Endothelial cell (in vitro differentiated cells): ENCODE measurements around the gene GRM8. TPM values are rescaled to one million over a fixed set of nuclear protein-coding genes. Genes with fewer than 3 reads are reported as not detected.

Source experiments
- DNase-seq: peaks from one replicate; pipeline ENCODE4 v3.0.0; 2021; ENCODE audit warnings: low spot score
- H3K27ac Mint-ChIP-seq: one replicate; pipeline ENCODE4 v1.8.0; 2021; ENCODE audit warnings: mixed read lengths, inconsistent platforms; ENCODE audit not compliant: unreplicated experiment
- H3K27me3 Mint-ChIP-seq: one replicate; pipeline ENCODE4 v1.8.0; 2021; ENCODE audit warnings: mild to moderate bottlenecking, moderate library complexity, mixed read lengths, inconsistent platforms; ENCODE audit not compliant: unreplicated experiment
- H3K36me3 Mint-ChIP-seq: one replicate; pipeline ENCODE4 v1.8.0; 2021; ENCODE audit warnings: mild to moderate bottlenecking, low read depth, mixed read lengths, inconsistent platforms; ENCODE audit not compliant: unreplicated experiment
- H3K4me1 Mint-ChIP-seq: one replicate; pipeline ENCODE4 v1.8.0; 2021; ENCODE audit warnings: mild to moderate bottlenecking, mixed read lengths, inconsistent platforms; ENCODE audit not compliant: unreplicated experiment
- H3K4me3 Mint-ChIP-seq: one replicate; pipeline ENCODE4 v1.8.0; 2021; ENCODE audit warnings: mild to moderate bottlenecking, mixed read lengths, inconsistent platforms; ENCODE audit not compliant: unreplicated experiment
- H3K9me3 Mint-ChIP-seq: one replicate; pipeline ENCODE4 v1.8.0; 2021; ENCODE audit warnings: mixed read lengths, inconsistent platforms; ENCODE audit not compliant: unreplicated experiment
- CTCF ChIP-seq: fragments of 200-600 bp; sonication (generic); IDR thresholded peaks from one replicate; pipeline ENCODE4 v1.5.0; 2021; ENCODE audit warnings: antibody characterized with exemption; ENCODE audit not compliant: unreplicated experiment
- total RNA-seq: library from RNA; stranded (reverse); fragmentation: NEBNext Ultra II Directional; extraction: Animal tissue kit (Norgen Biotek cat#: 25700); gene quantifications from one replicate; pipeline ENCODE4 v1.2.1, GENCODE V29; 2021; ENCODE audit not compliant: unreplicated experiment

GRM8 gene
- total RNA-seq, 1 donor from 2014 or later, result 1.5 TPM

- Mint-ChIP-seq H3K27ac (no peak overlapping the region), H3K4me1 (no peaks in the 10 kb centered on the region), H3K4me3 (no peak overlapping the region), H3K36me3 (no peaks in the 10 kb centered on the region), H3K27me3 (no peaks in the 10 kb centered on the region), H3K9me3 (no peaks in the 10 kb centered on the region)
- no peak for TF ChIP-seq CTCF
- DNase-seq, result no peak
Measured at GRCh38 chr7:127056202-127056601, 196.5 kb downstream of the GRM8 start.

DNA sequence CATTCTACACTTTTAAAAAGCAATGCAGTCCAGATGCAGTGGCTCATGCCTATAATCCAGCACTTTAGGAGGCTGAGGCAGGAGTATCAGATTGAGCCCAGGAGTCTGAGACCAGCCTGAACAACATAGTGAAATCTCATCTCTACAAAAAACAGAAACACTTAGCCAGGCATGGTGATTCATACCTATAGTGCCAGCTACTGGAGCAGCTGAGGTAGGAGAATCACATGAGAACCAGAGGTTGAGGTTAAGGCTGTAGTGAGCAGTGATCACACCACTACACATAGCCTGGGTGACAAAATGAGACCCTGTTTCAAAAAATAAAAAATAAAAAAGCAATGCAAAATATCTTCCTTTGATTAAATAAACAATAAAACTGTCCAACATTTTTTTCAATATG, 205.2 kb downstream of the GRM8 start:
- DNase-seq, result no peak
- H3K9me3 Mint-ChIP-seq, result no peaks in the 10 kb centered on the region
- H3K27ac Mint-ChIP-seq, result no peak overlapping the region
- H3K4me1 Mint-ChIP-seq, result no peaks in the 10 kb centered on the region
- no peaks in the 10 kb centered on the region for H3K27me3 Mint-ChIP-seq
- H3K36me3 Mint-ChIP-seq, result no peaks in the 10 kb centered on the region
- no peak overlapping the region for H3K4me3 Mint-ChIP-seq
- no peak for TF ChIP-seq CTCF

DNA sequence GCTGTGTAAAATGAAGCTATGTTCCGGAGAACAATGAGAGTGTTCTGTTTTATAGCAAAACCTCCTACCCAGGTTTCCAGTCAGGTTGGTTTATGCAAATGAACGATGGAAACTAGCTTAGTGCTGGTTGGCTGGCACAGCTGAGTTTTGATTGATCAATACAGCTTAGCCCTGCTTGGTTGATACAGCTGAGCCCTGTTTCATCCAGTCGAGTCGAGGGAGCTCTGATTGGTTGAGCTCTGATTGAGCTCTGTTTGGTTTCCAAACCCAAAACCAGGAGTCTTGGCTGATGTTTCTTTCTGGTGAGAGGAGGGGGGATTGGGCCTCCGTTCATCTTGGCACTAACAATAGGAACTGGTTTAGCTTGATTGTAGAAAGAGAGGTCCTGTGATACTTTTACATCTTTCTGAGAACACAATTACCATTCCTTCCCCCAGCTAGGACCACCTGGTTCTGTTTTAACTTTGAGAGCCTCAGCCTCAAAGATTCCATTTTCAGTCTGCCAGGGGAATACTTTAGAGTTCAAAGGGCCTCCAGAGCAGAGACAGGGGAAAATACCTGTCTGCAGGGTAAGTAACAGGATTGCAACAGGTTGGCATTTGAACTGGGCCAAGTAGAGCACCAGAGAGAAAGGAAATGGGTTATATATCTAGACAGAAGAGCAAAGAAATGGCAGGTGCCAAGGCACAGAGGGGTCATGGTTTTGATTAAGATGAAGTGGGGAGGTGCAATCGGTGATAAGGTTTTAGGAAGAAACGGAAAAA, 210.9 kb downstream of the GRM8 start:
- Mint-ChIP-seq H3K36me3 (no peaks in the 10 kb centered on the region), H3K27me3 (no peaks in the 10 kb centered on the region), H3K9me3 (peaks cover 4% of the 10 kb centered on the region), H3K4me3 (no peak overlapping the region), H3K27ac (no peak overlapping the region), H3K4me1 (no peaks in the 10 kb centered on the region)
- TF ChIP-seq CTCF, result no peak
- DNase-seq, result no peak

GRCh38 chr7:127040042-127040441, 212.7 kb downstream of the GRM8 start:
- no peak overlapping the region for H3K4me3 Mint-ChIP-seq
- peaks cover 4% of the 10 kb centered on the region for H3K9me3 Mint-ChIP-seq
- no peaks in the 10 kb centered on the region for H3K36me3 Mint-ChIP-seq
- H3K27me3 Mint-ChIP-seq, result no peaks in the 10 kb centered on the region
- no peaks in the 10 kb centered on the region for H3K4me1 Mint-ChIP-seq
- no peak for DNase-seq
- no peak for TF ChIP-seq CTCF
- H3K27ac Mint-ChIP-seq, result no peak overlapping the region

DNA sequence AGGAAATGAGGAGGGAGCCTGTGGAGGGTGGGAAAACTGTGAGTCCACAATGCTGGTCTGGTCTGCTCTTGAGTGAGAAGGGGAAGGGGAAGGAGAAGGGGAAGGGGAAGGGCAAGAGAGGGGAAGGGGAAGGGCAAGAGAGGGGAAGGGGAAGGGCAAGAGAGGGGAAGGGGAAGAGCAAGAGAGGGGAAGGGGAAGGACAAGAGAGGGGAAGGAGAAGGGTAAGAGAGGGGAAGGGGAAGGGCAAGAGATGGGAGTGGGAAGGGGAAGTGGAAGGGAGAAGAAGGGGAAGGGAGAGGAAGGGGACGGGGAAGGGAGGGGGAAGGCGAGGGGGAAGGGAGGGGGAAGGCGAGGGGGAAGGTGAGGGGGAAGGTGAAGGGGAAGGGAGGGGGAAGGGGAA, 213.2 kb downstream of the GRM8 start:
- Mint-ChIP-seq H3K4me3 (no peak overlapping the region), H3K9me3 (peaks cover 4% of the 10 kb centered on the region)
- DNase-seq, result no peak

More for the DNA sequence above, 213.2 kb downstream of the GRM8 start:
- no peak for TF ChIP-seq CTCF
- Mint-ChIP-seq H3K27ac (no peak overlapping the region), H3K36me3 (no peaks in the 10 kb centered on the region), H3K27me3 (no peaks in the 10 kb centered on the region), H3K4me1 (no peaks in the 10 kb centered on the region)
